ENCODE data around the gene TULP4.
"Not testable (repeated sequence)": the region's sequence is repeated elsewhere in the genome, so short reads cannot be mapped to it uniquely, and the experiment has no call there.

The TULP4 gene

GRCh38 chr6:158500016-158500735 is 187.9 kb downstream of the TULP4 start:
- no peak for DNase-seq (ENCODE audit: low read depth, low spot score)

- DNase-seq (ENCODE audit: low read depth, low spot score) = no peak
Measured at GRCh38 chr6:158501360-158502262, 189.3 kb downstream of the TULP4 start.

GRCh38 chr6:158502263-158502950 is 190.1 kb downstream of the TULP4 start:
- no peak for DNase-seq (ENCODE audit: low read depth, low spot score)

- DNase-seq (ENCODE audit: low read depth, low spot score) = no peak
Measured at GRCh38 chr6:158503222-158503621, 191.0 kb downstream of the TULP4 start.

GRCh38 chr6:158503846-158504245 is 191.6 kb downstream of the TULP4 start:
- DNase-seq (ENCODE audit: low read depth, low spot score) = no peak

- no peak for DNase-seq (ENCODE audit: low read depth, low spot score)
Measured at GRCh38 chr6:158505194-158505593, 192.9 kb downstream of the TULP4 start.

- no peak for DNase-seq (ENCODE audit: low read depth, low spot score)
Measured at GRCh38 chr6:158506601-158507000, 194.3 kb downstream of the TULP4 start.

GRCh38 chr6:158507174-158507573 is 194.9 kb downstream of the TULP4 start:
- no peak for DNase-seq (ENCODE audit: low read depth, low spot score)

- no peak for DNase-seq (ENCODE audit: low read depth, low spot score)
Measured at GRCh38 chr6:158508450-158508849, 196.2 kb downstream of the TULP4 start.

GRCh38 chr6:158509465-158509864 is 197.2 kb downstream of the TULP4 start:
- DNase-seq (ENCODE audit: low read depth, low spot score) = no peak

GRCh38 chr6:158512809-158513208 is 200.5 kb downstream of the TULP4 start:
- DNase-seq (ENCODE audit: low read depth, low spot score) = no peak

GRCh38 chr6:158514176-158514575 is 201.9 kb downstream of the TULP4 start:
- DNase-seq (ENCODE audit: low read depth, low spot score) = no peak

- no peak for DNase-seq (ENCODE audit: low read depth, low spot score)
Measured at GRCh38 chr6:158514991-158515390, 202.7 kb downstream of the TULP4 start.

- no peak for DNase-seq (ENCODE audit: low read depth, low spot score)
Measured at GRCh38 chr6:158516098-158516497, 203.8 kb downstream of the TULP4 start.

- DNase-seq (ENCODE audit: low read depth, low spot score) = no peak
Measured at GRCh38 chr6:158517038-158517437, 204.8 kb downstream of the TULP4 start.

- no peak for DNase-seq (ENCODE audit: low read depth, low spot score)
Measured at GRCh38 chr6:158517581-158517980, 205.3 kb downstream of the TULP4 start.

- no peak for DNase-seq (ENCODE audit: low read depth, low spot score)
Measured at GRCh38 chr6:158518191-158519127, 206.2 kb downstream of the TULP4 start.

- no peak for DNase-seq (ENCODE audit: low read depth, low spot score)
Measured at GRCh38 chr6:158519300-158519699, 207.0 kb downstream of the TULP4 start.

GRCh38 chr6:158519761-158520160 is 207.5 kb downstream of the TULP4 start:
- DNase-seq (ENCODE audit: low read depth, low spot score) = no peak

- not testable (repeated sequence) for DNase-seq (ENCODE audit: low read depth, low spot score)
Measured at GRCh38 chr6:158520975-158521374, 208.7 kb downstream of the TULP4 start.

GRCh38 chr6:158521759-158522158 is 209.5 kb downstream of the TULP4 start:
- no peak for DNase-seq (ENCODE audit: low read depth, low spot score)
